ENCODE measurements around the gene ICA1. TPM values are rescaled to one million over a fixed set of nuclear protein-coding genes. Genes with fewer than 3 reads are reported as not detected.

ICA1 gene
- total RNA-seq, 1 donor from 2014 or later: 30.3 TPM

DNA sequence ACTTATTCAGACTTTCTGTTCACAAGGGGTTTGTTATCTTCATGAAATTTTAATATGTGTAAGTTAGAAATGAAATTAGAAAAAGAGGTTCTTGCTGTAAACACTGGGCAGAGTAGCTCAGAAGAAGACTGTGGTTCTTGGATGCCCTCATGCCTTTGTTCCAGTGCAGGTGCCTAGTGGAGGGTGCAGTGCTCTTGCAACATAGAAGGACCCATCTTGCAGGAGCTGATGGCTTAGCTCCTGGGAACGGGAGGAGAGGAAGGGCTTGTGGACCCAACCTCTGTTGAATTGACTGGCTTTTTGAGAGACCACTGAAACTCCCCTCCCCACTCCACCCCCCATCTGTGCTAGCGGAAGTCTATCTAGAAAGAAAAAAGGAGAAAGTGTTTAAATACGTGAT, 176.5 kb downstream of the ICA1 start:
- no peak overlapping the region for H3K4me3 ChIP-seq (ENCODE audit: low read depth, low read length)
- TF ChIP-seq CTCF (conservative IDR thresholded peaks at IDR 0.05; ENCODE audit: low read depth, low read length): no peak
- no peak for DNase-seq (ENCODE audit: low read depth)

- H3K4me3 ChIP-seq (ENCODE audit: low read depth, low read length): no peak overlapping the region
- no peak for DNase-seq (ENCODE audit: low read depth)
- no peak for TF ChIP-seq CTCF (conservative IDR thresholded peaks at IDR 0.05; ENCODE audit: low read depth, low read length)
Observed at GRCh38 chr7:8084836-8085235, 177.1 kb downstream of the ICA1 start.

DNA sequence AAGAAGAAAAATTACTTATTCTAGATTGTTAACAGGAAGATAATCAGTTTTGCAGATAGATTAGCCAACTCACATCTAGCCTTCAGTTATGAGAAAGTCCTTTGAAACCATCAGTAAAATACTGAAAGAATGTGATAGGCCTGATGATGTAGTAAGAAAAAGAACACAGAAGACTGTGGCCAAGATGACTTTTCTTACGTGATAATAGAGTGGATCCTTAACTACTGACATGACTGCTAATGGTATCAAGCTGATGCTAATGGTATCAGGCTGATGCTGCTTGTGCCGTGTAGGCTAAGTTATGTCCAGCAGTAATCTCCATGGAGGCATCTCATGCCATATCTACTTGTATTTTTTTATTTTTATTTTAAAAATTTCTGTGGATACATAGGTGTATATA, 179.2 kb downstream of the ICA1 start:
- DNase-seq (ENCODE audit: low read depth): no peak
- no peak overlapping the region for H3K4me3 ChIP-seq (ENCODE audit: low read depth, low read length)
- TF ChIP-seq CTCF (conservative IDR thresholded peaks at IDR 0.05; ENCODE audit: low read depth, low read length): no peak

- DNase-seq (ENCODE audit: low read depth): no peak
- TF ChIP-seq CTCF (conservative IDR thresholded peaks at IDR 0.05; ENCODE audit: low read depth, low read length): no peak
- no peak overlapping the region for H3K4me3 ChIP-seq (ENCODE audit: low read depth, low read length)
Observed at GRCh38 chr7:8078418-8078817, 183.5 kb downstream of the ICA1 start.

- no peak for TF ChIP-seq CTCF (conservative IDR thresholded peaks at IDR 0.05; ENCODE audit: low read depth, low read length)
- no peak for DNase-seq (ENCODE audit: low read depth)
- no peak overlapping the region for H3K4me3 ChIP-seq (ENCODE audit: low read depth, low read length)
Observed at GRCh38 chr7:8070451-8071180, 191.4 kb downstream of the ICA1 start.

DNA sequence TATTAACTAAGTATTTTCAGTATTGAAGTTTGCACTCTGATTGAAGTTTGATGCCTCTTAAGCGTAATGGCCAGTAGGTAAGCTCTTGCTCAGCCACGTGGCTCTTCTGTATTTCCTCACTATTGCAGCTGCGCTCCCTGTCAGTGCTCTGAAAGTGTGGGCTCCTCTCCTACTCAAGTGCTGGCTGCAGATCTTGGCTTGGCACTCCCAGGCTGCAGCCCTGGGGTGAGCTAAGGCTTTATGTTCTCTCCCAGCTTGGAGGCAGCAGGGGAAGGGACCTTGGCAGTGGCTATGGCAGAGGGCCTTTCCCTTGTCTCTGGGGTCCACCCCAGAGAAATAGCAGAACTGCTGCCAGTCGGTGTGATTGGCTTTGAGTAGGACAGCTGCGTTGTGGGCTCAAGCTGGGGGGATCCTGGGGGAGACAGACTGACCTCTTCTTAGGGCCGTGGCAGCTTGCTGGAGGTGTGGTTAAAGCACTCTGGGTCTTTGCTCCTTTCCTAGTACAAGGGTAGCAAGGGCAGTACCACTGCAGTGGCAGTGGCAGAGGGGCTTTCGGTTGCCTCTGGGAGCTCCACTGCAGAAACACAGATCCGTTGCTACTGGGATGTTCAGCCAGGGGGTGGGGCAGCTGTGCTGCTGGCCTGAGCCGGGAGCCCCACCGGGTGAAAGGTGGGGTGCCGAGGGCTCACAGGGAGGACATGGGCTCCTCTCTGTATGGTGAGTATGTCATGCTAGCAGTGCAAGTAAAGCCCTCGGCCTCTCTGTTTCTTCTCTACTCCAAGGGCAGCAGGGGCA, 192.9 kb downstream of the ICA1 start:
- DNase-seq (ENCODE audit: low read depth): no peak
- no peak overlapping the region for H3K4me3 ChIP-seq (ENCODE audit: low read depth, low read length)
- TF ChIP-seq CTCF (conservative IDR thresholded peaks at IDR 0.05; ENCODE audit: low read depth, low read length): no peak
